Nephron progenitor cell (in vitro differentiated cells): Measurements from ENCODE around the gene ADAM12.

Source experiments
- DNase-seq: peaks from one replicate; pipeline ENCODE4 v3.0.0; 2021
- H3K27ac Mint-ChIP-seq: 2 replicates; pipeline ENCODE4 v1.8.0; 2021; ENCODE audit warnings: mild to moderate bottlenecking, moderate library complexity, mixed read lengths
- H3K27me3 Mint-ChIP-seq: 2 replicates; pipeline ENCODE4 v1.8.0; 2021; ENCODE audit warnings: mild to moderate bottlenecking, low read depth, mixed read lengths; ENCODE audit not compliant: poor library complexity
- H3K36me3 Mint-ChIP-seq: 2 replicates; pipeline ENCODE4 v1.8.0; 2021; ENCODE audit warnings: low read depth, mixed read lengths
- H3K4me1 Mint-ChIP-seq: 2 replicates; pipeline ENCODE4 v1.8.0; 2021; ENCODE audit warnings: mixed read lengths
- H3K4me3 Mint-ChIP-seq: 2 replicates; pipeline ENCODE4 v1.8.0; 2021; ENCODE audit warnings: mild to moderate bottlenecking, moderate library complexity, mixed read lengths
- H3K9me3 Mint-ChIP-seq: 2 replicates; pipeline ENCODE4 v1.8.0; 2021; ENCODE audit warnings: mild to moderate bottlenecking, moderate library complexity, mixed read lengths
- TF ChIP-seq, protein P1 (sequence below): fragments of 200-600 bp; sonication (generic); IDR thresholded peaks from 2 replicates; pipeline ENCODE4 v1.5.0; 2021; ENCODE audit warnings: antibody characterized with exemption

ADAM12 gene

DNA sequence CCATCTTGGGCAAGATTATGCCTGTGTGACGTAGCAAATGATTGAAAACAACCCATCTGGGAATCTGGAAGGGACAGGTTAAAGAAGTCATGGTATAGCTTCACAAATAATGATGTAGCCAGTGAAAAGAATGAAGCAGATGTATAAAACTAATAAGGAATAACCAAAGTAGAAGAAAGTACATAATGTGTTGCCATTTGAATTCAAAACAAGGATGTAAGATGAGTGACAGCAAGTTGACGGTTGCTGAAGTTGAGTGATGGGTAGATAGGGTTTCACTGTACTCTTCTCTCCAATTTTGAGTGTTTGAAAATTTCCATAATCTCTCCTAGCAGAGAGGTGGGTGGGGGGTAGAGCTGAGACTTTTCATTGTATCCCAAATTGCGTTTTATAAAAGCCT, 358.3 kb downstream of the ADAM12 start:
- TF ChIP-seq, protein P1, sequence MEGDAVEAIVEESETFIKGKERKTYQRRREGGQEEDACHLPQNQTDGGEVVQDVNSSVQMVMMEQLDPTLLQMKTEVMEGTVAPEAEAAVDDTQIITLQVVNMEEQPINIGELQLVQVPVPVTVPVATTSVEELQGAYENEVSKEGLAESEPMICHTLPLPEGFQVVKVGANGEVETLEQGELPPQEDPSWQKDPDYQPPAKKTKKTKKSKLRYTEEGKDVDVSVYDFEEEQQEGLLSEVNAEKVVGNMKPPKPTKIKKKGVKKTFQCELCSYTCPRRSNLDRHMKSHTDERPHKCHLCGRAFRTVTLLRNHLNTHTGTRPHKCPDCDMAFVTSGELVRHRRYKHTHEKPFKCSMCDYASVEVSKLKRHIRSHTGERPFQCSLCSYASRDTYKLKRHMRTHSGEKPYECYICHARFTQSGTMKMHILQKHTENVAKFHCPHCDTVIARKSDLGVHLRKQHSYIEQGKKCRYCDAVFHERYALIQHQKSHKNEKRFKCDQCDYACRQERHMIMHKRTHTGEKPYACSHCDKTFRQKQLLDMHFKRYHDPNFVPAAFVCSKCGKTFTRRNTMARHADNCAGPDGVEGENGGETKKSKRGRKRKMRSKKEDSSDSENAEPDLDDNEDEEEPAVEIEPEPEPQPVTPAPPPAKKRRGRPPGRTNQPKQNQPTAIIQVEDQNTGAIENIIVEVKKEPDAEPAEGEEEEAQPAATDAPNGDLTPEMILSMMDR = no peak
- peaks cover 65% of the 10 kb centered on the region for H3K9me3 Mint-ChIP-seq
- H3K4me1 Mint-ChIP-seq = no peaks in the 10 kb centered on the region
- H3K36me3 Mint-ChIP-seq = peaks cover 64% of the 10 kb centered on the region
- no peak overlapping the region for H3K4me3 Mint-ChIP-seq
- DNase-seq = no peak
- H3K27ac Mint-ChIP-seq = no peak overlapping the region
- H3K27me3 Mint-ChIP-seq = peaks cover 5% of the 10 kb centered on the region

DNA sequence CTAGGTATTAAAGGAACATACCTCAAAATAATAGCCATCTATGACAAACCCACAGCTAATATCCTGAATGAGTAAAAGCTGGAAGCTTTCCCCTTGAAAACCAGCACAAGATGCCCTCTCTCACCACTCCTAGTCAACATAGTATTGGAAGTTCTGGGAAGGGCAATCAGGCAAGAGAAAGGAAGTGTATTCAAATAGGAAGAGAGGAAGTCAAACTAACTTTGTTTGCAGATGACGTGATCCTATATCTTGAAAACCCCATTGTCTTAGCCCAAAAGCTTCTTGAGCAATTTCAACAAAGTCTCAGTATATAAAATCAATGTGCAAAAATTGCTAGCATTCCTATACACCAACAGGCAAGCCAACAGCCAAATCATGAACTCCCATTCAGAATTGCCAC, 360.6 kb downstream of the ADAM12 start:
- H3K4me1 Mint-ChIP-seq = no peaks in the 10 kb centered on the region
- H3K27me3 Mint-ChIP-seq = peaks cover 5% of the 10 kb centered on the region
- TF ChIP-seq, protein P1 = no peak
- no peak overlapping the region for H3K4me3 Mint-ChIP-seq
- peaks cover 65% of the 10 kb centered on the region for H3K36me3 Mint-ChIP-seq
- no peak overlapping the region for H3K27ac Mint-ChIP-seq
- no peak for DNase-seq
- H3K9me3 Mint-ChIP-seq = peaks cover 61% of the 10 kb centered on the region

DNA sequence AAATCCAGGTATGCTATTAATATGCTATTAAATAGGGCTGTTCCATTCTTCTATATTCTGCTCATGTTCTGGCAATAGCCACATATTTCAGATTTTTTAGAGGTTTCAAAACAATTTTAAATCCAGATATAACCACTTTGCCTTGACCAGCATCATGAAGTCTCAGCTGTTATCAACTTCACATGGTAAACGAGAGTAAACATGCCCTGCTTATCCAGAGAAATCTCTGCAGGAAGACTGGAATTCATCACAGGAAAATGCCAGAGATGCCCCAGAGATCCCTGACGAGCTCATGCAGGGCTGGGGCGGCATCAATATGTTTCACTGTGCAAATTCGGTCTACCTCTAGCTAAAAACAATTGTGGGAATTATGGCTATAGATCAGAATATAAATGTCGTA, 365.4 kb downstream of the ADAM12 start:
- TF ChIP-seq, protein P1 = no peak
- peaks cover 42% of the 10 kb centered on the region for H3K36me3 Mint-ChIP-seq
- no peaks in the 10 kb centered on the region for H3K4me1 Mint-ChIP-seq
- no peak overlapping the region for H3K27ac Mint-ChIP-seq
- H3K9me3 Mint-ChIP-seq = peaks cover 38% of the 10 kb centered on the region
- no peak overlapping the region for H3K4me3 Mint-ChIP-seq
- peaks cover 7% of the 10 kb centered on the region for H3K27me3 Mint-ChIP-seq
- DNase-seq = no peak

DNA sequence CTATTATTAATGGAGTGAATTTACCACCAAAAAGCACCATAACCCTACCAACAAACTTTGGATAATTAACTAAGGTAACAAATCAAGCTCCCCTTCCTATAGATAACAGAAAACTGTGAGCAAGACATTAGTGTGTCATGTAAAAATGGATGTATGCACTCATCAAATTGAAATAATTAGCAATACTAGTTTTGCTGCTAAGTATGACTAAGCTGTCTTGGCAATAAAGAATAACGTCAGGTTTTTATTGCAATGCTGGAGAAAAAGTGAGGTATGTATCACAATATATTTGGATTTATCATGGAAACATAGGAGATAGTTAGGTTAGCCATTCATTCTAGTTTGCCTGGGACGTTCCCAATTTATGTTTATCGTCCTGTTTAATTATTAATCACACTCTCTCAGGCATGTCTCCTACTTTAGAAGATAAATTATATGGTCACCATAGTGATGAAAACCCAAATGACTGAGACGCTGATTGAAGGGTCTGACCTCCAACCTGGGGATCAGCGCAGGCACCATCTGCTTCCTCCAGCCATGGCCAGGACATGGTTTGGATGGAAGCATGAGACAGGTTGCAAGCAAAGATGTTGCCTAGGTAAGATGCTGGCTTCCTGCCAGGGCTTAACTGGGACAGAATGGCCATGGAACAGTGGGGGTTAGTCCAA, 366.3 kb downstream of the ADAM12 start:
- Mint-ChIP-seq H3K27me3 (peaks cover 7% of the 10 kb centered on the region), H3K9me3 (peaks cover 30% of the 10 kb centered on the region), H3K36me3 (peaks cover 35% of the 10 kb centered on the region), H3K4me1 (no peaks in the 10 kb centered on the region), H3K27ac (no peak overlapping the region), H3K4me3 (no peak overlapping the region)
- TF ChIP-seq, protein P1 = no peak
- DNase-seq = no peak

DNA sequence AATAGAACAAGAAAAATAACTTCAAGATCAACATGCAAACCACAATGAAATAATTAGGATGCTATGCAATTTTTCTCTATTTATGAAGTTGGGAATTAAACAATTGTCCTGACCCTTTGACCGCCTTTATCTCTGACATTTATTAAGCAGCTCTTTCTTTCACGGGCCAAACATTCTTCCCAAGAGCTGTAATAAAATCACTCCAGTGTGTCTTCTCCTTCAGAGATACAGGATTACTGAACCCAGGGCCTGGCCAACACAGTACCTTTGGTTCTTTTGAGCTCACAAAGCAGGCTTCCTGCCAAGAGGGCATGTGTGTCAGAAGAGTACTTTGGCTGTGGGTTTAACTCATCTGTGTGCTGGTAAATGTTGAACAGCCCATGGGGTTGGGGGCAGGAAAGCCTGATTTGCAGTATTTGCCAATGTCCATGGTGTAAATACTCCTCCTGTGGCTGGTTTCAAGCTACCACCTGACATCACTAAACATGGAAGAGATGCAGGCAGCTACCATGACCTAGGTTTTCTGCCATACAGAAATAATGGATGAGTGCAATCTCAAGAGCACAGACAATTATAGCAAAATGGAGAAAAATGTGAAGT, 370.2 kb downstream of the ADAM12 start:
- DNase-seq = no peak
- Mint-ChIP-seq H3K4me1 (peaks cover 14% of the 10 kb centered on the region), H3K36me3 (peaks cover 7% of the 10 kb centered on the region), H3K4me3 (no peak overlapping the region), H3K9me3 (peaks cover 3% of the 10 kb centered on the region), H3K27me3 (peaks cover 2% of the 10 kb centered on the region), H3K27ac (no peak overlapping the region)
- TF ChIP-seq, protein P1 = no peak

DNA sequence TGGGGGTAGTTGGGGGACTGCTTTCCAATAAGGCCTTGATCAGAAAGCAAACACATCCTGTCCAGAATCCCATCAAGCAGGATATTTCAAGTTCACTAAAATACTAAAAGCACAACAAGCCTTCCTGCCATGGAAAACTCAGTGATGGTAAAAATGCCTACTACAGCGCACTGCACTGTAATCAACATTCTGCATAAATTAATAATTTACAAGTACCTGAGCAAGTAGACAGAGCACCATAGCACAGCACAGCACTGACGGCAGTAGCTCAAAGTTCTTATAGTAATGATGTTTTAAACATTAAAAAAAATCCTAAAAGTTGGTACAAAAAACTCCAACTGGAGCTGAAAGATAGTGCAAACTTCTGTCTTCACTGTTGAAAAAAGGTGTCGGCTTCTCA, 371.4 kb downstream of the ADAM12 start:
- Mint-ChIP-seq H3K27ac (no peak overlapping the region), H3K4me3 (no peak overlapping the region), H3K4me1 (peaks cover 24% of the 10 kb centered on the region), H3K9me3 (peaks cover 7% of the 10 kb centered on the region), H3K27me3 (no peaks in the 10 kb centered on the region), H3K36me3 (peaks cover 12% of the 10 kb centered on the region)
- DNase-seq = no peak
- TF ChIP-seq, protein P1 = no peak
